Transverse colon (tissue), 4 donors: ENCODE data around the gene RPL39.
"Not testable (repeated sequence)": the region's sequence is repeated elsewhere in the genome, so short reads cannot be mapped to it uniquely, and the experiment has no call there.

Experiments used
- CTCF ChIP-seq, 5 experiments: fragments of 200-600 bp in 3 of 5; fragments of 450-650 bp in 2 of 5; sonication (generic) in 3 of 5; IDR thresholded peaks; 1 replicate in 2 of 5; 2 replicates in 3 of 5; pipeline ENCODE4 v1.5.1; 2016 to 2017; ENCODE audit warnings: antibody characterized with exemption in 5 of 5, inconsistent platforms in 3 of 5, mild to moderate bottlenecking in 2 of 5, moderate library complexity in 1 of 5
- EP300 ChIP-seq: sonication (generic); formaldehyde crosslinking; IDR thresholded peaks from one replicate; pipeline ENCODE4 v1.6.1; 2017; ENCODE audit warnings: antibody characterized with exemption, low read depth
- POLR2A ChIP-seq: fragments of 450-650 bp; IDR thresholded peaks from one replicate; pipeline ENCODE4 v1.6.1; 2016; ENCODE audit warnings: antibody characterized with exemption, mild to moderate bottlenecking, moderate library complexity
- POLR2AphosphoS5 ChIP-seq, 3 donors: sonication (generic); formaldehyde crosslinking; IDR thresholded peaks; one replicate each; pipeline ENCODE4 v1.6.1; 2016; ENCODE audit warnings: antibody characterized with exemption in 3 of 3

GRCh38 chrX:119821703-119822102 lies 30.3 kb upstream of the RPL39 start:
- not testable (repeated sequence) for TF ChIP-seq POLR2A; CTCF (IDR thresholded peaks at IDR 0.05); POLR2AphosphoS5 (IDR thresholded peaks at IDR 0.05); EP300
